Activated effector memory CD4-positive, alpha-beta T cell treated with anti-CD3 and anti-CD28 coated beads, Interleukin-2, amount 50 U/mL, for 16 hours (primary cell): ENCODE data around the gene NXNL1.

Experiments
- DNase-seq: peaks from one replicate; pipeline ENCODE4 v3.0.0-alpha.2; 2020

The NXNL1 gene

DNA sequence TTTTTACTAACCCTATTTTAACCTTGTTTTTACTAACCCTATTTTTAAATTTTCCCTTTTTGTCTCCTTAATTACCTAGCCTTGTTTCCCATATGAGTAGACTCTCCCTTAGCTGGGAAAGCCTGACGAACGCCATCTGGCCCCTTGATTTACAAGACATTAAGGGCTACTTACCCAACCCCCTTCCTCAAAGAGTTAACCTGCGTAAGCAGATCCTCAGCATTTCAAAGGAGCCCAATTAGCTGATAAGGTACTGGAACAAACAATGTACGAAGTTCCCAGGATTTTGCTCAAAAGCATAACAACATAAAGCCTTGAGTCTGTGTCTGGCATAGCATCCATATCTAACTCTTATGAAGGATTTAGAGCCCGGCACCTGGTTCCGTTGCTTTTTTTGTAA, 45.6 kb downstream of the NXNL1 start:
- no peak for DNase-seq

DNA sequence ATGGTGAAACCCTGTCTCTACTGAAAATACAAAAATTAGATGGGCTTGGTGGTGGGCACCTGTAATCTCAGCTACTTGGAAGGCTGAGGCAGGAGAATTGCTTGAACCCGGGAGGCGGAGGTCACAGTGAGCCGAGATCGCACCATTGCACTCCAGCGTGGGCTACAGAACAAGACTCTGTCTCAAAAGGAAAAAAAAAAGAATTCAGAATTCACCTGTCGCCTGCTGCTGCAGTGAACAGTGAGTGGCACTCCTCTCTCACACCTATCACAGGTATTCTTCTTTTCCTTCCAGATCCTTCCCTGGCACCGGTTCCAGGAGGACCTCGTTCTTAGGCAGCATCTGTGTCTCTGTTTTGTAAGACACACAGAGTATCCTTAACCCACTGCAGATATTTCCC, 46.6 kb downstream of the NXNL1 start:
- no peak for DNase-seq

- no peak for DNase-seq
These were observed 48.9 kb downstream of the NXNL1 start for GRCh38 chr19:17411801-17412200.

- DNase-seq = no peak
These were observed 50.7 kb downstream of the NXNL1 start for GRCh38 chr19:17409990-17410389.

DNA sequence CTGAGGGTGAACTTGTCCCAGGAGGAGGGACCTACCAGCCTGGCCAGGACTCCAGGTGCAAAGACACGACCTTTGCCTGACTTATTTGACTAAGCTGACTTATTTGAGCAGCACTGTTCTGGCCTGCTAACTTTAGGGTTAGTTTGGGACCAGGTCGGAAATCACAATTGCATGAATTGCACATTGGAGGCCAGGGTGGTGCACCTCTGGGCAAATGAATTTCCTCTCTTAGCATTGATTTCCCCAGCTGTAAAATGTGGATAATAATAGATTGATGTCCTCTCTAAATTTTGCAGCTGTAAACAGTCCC, 53.9 kb downstream of the NXNL1 start:
- no peak for DNase-seq

- peak; percentile 66 for DNase-seq
These were observed 54.5 kb downstream of the NXNL1 start for GRCh38 chr19:17406046-17406886.
